Activated naive CD4-positive, alpha-beta T cell (primary cell): ENCODE results near the gene NCF4.
A peak's percentile ranks its signal among the peaks of the same experiment; 100 is the strongest.

Source experiments
- DNase-seq, 4 experiments: peaks; one replicate each; lab custom pipeline; 2025; lab: John Stamatoyannopoulos, UW

NCF4 gene

DNA sequence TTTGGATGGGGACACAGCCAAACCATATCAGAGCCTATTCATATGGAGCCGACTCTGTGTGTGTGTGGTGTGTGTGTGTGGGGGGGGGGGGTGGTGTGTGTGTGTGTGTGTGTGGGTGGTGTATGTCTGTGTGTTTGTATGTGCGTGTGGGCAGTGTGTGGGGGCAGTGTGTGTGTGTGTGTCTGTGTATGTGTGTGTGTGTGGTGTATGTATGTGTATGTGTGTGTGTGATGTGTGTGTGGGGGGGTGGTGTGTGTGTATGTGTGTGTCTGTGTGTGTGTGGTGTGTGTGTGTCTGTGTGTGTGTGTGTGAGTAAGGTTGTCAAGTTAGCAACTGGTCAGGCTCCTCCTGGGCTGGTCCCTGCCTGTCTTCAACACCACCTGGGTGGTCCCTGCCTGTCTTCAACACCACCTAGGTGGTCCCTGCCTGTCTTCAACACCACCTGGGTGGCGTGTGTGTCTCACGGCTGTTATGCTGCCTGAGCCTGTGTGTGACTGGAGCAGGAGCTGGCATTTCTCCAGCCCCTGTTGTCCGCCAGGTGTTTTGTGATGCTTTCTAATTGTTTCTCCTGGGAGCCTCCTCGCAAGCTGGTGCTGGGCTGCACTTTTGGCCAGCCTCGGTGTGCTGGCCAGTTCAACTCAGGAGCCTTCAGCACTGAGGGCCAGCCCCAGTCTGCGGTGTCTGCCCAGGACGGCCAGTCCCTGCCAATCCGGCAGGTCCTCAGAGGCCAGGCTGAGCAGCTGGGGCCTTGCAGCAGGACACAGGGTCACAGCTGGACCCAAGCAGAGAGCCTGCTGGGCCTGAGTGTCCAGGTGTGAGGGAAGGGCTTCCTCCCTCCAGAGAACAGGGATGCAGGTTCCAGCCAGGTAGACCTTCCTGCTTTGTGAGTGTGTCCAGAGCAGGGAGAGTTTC lies 22.4 kb upstream of the NCF4 start:
- no peak for DNase-seq

DNA sequence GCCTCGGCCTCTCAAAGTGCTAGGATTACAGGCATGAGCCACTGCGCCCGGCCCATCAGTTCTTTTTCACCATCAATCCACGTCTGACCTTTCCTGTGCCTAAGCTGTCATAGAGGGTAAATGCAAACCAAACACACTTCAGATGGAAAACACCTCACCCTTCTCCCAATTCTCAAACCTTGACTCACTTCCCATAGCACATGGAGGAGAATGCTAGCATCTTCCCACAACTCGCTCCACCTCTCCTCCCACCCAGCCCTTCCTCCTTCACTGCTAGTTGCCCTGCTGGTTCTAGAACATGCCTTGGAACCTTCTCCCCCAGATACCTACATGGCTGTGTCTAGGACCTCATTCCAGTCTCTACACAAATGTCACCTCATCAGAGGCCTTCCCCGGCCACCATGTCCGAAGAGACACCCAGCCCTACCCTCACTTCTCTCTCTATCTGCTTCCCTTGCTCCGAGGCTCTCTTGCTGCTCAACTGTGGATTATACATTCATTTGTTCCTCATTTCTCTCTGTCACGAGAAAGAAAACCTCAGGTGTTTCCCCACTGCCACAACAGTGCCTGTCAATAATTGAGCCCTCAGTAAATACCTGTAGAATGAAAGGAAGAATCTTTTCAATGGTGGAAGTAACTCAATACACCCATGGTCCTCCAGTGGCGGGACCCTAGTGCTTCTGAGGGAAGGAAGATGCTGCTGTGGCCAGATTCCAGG lies 21.3 kb upstream of the NCF4 start:
- no peak for DNase-seq

DNA sequence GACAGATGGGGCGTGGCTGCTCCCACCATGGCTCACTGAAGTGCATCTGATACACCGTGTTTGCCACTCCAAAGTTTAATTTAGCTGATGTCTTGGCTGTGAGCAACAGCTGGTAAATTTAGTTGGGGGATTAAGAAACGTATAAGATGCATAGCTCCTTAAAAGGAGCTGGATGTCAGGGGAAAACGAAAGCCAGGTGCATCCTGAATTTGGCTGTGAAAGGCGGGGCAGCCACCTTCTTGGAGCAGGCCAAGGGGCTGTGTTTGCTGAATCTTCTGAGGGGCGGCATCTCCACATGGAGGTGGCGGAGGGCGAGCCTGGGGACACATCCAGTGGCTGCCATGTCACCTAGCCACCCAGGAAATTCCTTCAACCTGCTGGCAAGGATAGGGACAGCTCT lies 20.7 kb upstream of the NCF4 start:
- no peak for DNase-seq

DNA sequence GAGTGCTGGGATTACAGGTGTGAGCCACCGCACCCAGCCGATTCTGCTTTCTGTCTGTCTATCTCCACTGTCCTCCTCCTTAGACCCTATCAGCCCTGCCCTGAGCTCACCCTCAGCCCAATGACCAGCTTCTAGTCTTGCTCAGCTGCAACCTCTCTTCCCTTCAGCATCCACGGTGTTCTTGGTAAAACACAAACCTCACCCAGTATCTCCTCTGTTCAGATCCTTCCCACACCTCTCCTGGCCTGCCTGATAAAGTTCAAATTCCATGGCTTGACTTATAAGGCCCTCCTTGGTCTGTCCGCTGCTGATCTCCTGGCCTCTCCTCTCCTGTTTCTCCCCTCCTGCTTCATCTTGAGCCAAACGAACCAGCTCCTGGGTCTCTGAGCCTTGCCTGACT lies 14.5 kb upstream of the NCF4 start:
- no peak for DNase-seq

DNA sequence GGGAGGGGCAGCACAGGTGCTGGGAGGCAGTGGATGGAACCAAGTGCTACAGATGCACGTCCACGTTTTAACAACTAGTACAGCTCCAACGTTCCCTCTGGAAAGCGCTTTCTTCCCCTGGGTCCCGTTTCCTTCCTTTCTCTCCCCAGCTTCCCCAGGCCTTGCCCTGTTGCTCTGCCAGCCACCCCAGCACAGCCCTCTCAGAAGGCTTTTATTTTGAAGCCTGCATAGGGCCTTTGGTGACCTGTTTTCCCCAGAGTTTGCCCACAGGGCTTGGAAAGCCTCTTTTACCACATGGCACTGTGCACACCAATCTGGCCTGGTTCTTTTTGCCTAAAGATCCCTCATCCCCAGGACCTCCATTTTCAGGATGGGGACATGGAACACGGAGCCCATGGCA lies 13.9 kb upstream of the NCF4 start:
- no peak for DNase-seq

DNA sequence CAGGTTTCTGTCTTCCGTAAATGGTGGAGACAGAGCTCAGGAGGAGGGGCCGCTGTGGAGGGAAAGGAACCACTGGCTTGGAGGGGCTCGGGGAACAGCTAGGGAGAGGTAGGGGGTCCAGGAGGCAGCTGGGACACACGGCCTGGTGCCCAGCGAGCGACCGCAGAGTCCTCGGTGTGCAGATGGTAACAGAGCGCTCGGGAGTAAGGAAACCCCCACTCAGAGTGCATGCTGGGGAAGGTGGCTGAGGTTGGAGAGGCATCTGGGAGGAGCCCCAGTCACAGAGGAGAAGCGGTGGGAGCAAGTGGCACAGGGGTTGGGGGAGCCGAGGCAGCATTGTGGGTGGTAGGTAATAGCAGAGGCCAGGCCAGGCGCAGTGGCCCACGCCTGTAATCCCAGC lies 10.8 kb upstream of the NCF4 start:
- no peak for DNase-seq

DNA sequence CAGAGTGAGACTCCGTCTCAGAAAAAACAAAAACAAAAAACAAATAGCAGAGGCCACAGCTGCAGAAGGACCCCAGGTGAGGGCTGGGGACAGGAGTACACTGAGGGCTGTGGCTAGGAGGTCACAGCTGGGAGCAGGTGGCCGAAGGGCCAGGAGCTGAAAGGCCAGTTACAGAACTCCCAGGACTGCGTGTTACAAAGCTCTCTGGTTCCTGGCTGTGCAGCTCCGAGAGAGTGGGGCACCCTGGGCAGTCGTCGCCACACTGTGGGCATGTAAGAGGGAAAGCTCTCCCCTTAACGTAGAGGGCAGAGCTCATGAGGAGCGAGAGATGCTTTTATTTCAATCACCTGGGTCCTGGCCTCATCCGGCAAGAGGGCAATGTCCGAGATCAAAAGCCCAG lies 10.1 kb upstream of the NCF4 start:
- DNase-seq = no peak

DNA sequence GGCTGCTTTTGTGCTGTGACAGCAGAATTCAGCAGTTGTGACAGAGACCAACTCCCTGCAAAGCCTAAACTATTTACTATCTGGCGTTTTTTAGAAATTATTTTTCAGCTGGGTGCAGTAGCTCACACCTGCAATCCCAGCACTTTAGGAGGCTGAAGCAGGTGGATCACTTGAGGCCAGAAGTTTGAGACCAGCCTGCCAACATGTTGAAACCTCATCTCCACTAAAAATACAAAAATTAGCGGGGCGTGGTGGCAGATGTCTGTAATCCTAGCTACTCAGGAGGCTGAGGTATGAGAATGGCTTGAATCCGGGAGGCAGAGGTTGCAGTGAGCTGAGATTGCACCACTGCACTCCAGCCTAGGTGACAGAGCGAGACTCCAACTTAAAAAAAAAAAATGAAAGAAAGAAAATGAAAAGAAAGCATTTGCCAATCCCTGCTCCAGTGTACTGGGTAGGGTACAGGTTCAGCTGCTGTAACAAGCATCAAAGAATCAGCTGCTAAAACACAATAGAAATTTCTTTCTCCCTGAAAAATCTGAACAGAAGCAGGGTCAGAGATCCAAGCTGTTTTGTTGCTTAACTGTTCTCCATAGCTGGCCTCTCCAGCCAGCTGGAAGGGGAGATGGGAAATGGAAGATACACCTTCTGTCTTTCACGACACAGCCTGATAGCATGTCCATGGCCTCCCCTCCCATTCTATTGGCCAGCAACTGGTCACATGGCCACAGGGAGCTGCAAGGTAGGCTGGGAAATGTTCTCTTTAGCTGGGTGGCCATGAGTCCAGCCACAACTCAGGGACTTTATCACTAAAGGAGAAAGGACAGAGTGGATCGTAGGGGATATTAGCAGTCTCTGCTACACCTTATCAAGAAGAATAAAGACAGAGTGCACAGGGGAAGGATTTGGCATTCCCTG lies 8.5 kb upstream of the NCF4 start:
- no peak for DNase-seq

DNA sequence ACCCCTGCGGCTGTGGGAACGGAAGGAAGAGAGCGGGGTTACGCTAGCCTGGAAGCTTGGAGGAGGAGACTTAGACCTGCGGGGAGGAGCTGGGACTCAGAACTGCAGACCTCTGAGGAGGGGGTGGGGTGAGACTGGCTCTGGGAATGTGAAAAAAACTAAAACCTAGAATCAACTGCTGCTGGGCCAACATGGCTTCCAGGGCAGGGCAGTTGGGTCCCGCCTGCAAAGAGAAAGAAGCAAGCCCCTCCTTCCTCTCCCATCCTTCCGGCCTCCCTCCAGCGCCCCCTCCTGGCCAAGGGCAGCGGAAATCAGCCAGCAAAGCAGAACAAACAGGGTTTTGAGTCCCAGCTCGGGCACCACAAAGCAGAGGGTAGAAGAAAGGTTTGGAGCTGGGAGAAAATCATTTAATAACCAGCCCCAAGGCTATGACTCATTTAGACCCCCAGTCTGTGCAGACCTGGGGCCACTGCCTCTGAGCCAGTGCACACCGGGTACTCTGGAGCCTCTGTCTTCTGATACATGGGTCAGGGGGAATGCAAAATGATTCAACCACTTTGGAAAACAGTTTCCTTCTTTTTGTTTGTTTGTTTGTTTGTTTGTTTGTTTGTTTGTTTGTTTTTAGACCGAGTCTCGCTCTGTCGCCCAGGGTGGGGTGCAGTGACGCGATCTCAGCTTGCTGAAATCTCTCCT lies 7.3 kb upstream of the NCF4 start:
- peak; percentile 79 to 85 (median 82) for DNase-seq

DNA sequence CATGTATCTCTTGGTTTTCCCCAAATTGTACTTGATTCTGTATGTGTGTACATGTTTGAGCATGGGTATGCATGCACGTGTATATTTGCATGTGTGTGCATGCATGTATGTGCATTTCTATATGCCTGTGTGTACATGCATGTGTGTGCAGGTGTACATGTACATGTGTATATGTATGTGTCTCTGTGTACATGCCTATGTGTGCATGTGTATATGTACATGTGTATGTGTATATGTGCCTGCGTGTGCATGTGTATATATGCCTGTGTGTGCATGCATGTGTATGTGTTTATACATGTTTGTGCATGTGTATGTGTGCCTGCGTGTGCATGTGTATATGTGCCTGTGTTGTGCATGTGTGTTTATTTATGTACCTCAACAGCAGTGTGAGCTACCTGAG lies 5.3 kb upstream of the NCF4 start:
- no peak for DNase-seq

DNA sequence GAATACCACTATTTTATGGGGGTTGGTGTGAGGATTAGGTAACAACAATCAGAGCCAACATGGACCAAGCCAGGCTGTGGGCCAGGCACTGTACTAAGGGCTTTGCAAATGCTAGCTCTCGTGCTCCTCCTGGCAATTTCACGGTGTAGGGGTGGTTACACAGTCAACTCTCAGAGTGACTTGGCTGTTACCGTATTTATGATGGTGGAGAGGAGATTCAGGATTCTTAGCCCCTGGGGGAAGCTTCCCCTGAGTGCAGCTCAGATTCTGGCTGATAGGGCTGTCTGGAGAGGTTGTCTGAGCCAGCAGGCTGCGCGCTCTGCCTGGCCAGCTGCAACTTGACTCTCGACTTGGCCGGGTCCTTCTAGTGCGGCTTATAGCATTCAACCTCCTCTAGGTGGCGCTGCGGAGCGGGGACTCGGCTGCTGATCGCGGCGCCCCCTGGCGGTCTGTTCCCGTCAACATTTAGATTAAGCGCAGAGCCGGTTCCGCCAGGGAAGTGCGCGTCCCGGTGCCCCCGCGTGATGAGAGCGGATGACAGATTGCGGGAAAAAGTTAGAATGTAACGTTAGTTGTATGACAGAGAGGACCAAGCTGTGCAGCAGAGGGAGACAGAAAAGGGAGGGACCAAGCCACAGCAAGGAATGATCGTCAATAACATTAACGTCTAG lies 4.5 kb upstream of the NCF4 start:
- DNase-seq = peak; percentile 94 to 98 (median 94)

DNA sequence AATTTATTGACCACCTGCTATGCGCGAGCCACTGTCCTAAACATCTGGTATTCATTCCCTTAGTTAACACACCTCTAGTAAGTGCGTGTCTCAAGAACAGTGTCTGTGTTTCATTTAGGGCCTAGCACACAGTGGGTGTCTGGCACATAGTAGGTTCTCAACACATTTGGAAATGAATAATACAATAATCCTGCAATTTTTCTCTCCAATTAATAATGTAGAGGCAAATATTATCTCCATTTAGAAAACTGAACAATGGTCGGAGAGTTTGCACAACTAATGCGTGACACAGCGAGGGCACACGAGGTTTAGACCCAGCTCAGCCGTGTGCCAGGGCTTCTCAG lies 4.0 kb upstream of the NCF4 start:
- DNase-seq = no peak

DNA sequence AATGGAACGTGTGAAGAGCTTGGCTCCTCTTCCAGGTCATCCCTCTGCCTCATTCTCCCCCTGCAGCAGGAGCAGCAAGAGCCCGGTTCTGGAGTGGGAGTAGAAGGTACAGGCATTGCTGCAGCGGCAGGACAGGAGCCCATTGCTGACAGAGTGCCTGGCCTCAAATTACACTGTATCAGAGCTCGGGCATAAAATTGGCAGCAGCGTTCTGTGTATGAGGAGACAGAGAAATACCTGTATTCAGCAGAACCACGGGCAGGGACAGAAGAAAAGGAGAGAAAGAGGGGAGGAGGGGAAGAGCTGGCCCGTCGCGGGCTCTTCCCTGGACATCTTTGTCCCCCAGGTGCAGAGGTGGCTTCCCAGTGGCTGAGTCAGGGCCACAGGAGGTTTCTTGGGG lies 2.6 kb upstream of the NCF4 start:
- DNase-seq = no peak

DNA sequence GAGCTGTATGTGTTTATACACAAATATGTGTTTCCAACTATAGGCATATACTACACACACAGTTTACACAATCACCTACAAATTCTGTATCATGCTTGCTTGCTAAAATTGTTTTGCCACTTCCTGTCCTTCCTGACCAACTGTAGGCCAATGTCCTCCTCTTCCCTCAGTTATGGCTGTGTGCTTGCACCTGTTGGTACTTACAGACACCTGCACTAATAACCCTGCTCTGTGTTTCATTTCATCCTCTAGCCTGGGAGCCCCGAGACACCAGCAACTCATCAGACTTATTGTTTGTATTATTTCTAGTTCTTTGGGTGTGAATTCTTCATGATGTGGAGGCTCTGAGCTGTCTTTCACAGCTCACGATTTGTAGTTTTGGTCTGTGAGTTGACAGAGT lies 1.8 kb upstream of the NCF4 start:
- DNase-seq = no peak

DNA sequence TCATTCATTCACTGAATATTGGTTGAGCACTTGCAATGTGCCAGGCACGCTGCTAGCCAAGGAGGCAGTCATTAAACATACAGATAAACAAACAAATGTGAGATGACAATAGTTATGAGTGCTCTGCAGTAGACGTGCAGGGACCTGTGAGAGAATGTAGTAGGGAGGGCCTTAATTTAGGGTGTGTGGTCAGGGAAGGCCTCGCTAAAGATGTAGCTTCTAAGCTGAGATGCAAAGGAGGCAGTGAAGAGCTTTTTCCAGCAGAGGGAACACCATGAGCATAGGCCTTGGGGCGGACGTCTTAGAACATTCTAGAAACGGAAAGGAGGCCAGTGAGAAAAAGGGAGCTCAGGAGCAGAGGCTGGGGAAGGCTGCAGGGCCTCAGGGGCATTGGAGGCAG lies 789 bp upstream of the NCF4 start:
- DNase-seq = no peak

DNA sequence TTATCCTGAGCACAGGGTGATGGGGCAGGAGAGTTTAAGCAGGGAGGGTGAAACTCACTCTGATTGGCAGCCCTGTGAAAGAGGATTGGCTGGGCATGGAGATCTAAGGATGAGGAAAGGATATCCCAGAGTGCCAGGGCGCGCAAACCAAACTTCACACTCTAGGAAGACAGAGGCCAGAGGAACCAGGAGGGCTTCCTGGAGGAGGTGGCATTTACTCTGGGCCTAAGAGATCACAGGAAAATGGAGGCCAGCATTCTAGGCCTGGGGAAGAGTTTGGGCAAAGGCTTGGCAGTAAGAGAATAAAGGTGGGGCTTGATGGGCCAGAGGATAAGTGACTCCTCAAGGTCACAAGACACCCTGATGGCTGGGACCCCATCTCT lies 377 bp upstream of the NCF4 start:
- DNase-seq = no peak

DNA sequence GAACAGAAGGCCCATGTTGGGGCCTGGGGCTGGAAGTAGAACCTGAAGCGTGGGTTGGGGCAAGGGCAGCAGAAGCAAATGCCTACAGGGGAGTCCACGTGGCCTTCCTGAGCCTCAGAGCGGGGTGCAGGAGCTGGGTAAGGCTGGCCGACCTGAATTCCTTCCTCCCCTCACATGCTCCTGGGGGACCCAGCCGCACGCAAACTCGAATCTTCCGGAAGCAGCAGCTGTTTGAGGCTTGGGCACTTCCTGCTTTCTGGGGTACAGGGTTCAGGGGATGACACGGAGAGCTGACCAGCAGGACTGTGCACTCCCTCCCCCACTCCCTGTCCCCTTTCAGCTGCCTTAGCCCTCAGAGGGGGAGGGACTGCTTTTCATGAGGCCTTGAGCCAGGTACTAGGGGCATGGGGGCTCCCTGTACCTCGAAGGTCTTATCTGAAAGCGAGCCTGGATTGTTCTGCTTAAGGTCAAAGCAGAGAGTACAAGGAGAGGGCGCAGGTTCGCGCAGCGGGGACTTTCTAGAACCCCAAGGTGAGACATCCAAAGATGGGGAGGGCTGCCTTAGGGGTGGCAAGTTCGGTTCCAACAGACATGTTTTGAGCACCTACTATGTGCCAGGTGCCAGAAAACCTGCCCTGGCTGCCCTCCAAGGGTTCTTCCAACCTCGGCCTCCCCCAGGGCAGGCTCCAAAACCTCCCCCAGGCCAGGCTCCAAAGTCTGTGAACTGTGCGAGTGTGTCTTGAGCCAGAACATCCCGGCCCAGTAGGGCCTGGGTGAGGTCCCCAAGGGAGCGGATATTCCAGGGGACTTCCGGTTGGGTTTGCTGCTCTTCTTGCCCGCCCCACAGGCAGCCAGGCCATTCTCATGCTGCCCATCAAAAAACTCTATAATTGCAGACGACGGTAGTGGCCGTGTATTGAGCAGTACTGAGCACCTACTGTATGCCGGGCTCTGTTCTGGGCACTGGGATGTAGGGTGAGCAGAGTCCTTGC lies 1.7 kb downstream of the NCF4 start:
- no peak for DNase-seq

DNA sequence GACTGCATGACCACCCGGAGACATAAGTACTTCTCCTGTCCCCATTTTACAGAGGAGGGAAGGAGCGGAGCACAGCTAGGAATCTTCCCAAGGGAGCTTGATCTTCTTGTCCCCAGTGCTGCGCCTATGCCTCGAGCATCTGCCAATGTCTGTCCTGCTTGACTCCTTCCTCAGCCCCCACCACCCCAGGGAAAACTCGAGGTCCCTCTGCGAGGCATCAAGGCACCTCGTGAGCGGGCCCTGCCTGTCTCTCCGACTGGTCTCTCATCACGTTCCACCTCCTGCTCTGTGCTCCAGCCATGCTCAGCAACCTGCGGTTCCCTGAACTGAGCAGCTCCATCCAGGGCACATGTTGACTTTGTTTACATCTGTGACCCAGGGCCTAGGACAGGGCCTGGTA lies 2.5 kb downstream of the NCF4 start:
- DNase-seq = no peak

DNA sequence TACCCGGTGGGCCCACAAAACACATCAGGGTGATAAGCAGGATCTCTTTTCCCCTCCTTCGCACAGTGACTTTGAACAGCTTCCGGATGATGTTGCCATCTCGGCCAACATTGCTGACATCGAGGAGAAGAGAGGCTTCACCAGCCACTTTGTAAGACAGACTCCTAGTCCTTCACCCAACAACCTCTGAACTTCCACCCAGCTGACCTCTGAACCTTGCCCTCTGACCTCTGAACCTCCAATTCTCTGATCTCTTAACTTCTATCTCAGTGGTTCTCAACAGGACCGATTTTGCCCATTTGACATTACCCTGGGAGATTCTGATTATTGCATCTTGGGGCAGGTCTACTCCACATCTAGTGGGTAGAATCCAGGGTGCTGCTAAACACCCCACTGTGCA lies 3.2 kb downstream of the NCF4 start:
- no peak for DNase-seq
